Esophagus muscularis mucosa (tissue), 4 donors: ENCODE data around the gene DCAF11. TPM values are rescaled to one million over a fixed set of nuclear protein-coding genes. Genes with fewer than 3 reads are reported as not detected.

Source experiments
- DNase-seq: peaks from one replicate; pipeline ENCODE4 v3.0.0-alpha.2; 2017; ENCODE audit errors: extremely low spot score
- H3K27ac ChIP-seq, 4 donors: fragments of 200-600 bp; sonication (generic); replicated peaks in 1 of 4; 1 replicate in 3 of 4; 2 replicates in 1 of 4; pipeline ENCODE4 v1.5.1; 2016 to 2019; ENCODE audit warnings: mild to moderate bottlenecking in 1 of 4
- H3K27me3 ChIP-seq, 4 donors: fragments of 200-600 bp; sonication (generic); one replicate each; pipeline versions ENCODE4 v1.5.1 to v1.6.0; 2016 to 2019
- H3K36me3 ChIP-seq, 4 donors: fragments of 200-600 bp; sonication (generic); one replicate each; pipeline ENCODE4 v1.5.1; 2016 to 2019
- H3K4me1 ChIP-seq, 4 donors: fragments of 200-600 bp; sonication (generic); one replicate each; pipeline ENCODE4 v1.5.1; 2016 to 2019
- H3K4me3 ChIP-seq, 4 donors: fragments of 200-600 bp; sonication (generic); 1 replicate in 2 of 4; 2 replicates in 2 of 4; pipeline ENCODE4 v1.5.1; 2016 to 2019; ENCODE audit warnings: mild to moderate bottlenecking in 4 of 4, moderate library complexity in 1 of 4
- H3K9me3 ChIP-seq, 4 donors: fragments of 200-600 bp; sonication (generic); 1 replicate in 3 of 4; 2 replicates in 1 of 4; pipeline ENCODE4 v1.5.1; 2016 to 2019
- EP300 ChIP-seq: sonication (generic); formaldehyde crosslinking; IDR thresholded peaks from one replicate; pipeline ENCODE4 v1.6.1; 2017; ENCODE audit warnings: antibody characterized with exemption
- POLR2A ChIP-seq: fragments of 450-650 bp; IDR thresholded peaks from one replicate; pipeline ENCODE4 v1.6.1; 2017; ENCODE audit warnings: antibody characterized with exemption, moderate library complexity, mild to moderate bottlenecking, low read depth
- POLR2AphosphoS5 ChIP-seq, 2 donors: sonication (generic); formaldehyde crosslinking; IDR thresholded peaks; one replicate each; pipeline ENCODE4 v1.6.1; 2017; ENCODE audit warnings: antibody characterized with exemption in 2 of 2
- WGBS: methylation state at CpG from one replicate; pipeline ENCODE4 v1.1.5; 2018; 5-methylcytosine and 5-hydroxymethylcytosine counted together
- intact Hi-C: fragments of 100-400 bp; cut with DNase I; formaldehyde crosslinking; loops from one replicate; pipeline ENCODE4 v1.15.1; 2023
- small RNA-seq, 3 donors: library from RNA; depleted of rRNA; stranded (forward); fragments of <200 nt; gene quantifications; one replicate each; pipeline ENCODE3, GENCODE V24; 2016
- total RNA-seq, 4 donors: library from RNA; depleted of rRNA; stranded (reverse); fragments of >200 nt; gene quantifications; one replicate each; pipeline versions ENCODE4 v1.1.0 to v1.2.1, GENCODE V29; 2016
- TF ChIP-seq, protein P1 (sequence below), 3 experiments: fragments of 200-600 bp in 2 of 3; fragments of 450-650 bp in 1 of 3; sonication (generic) in 2 of 3; IDR thresholded peaks; one replicate each; pipeline ENCODE4 v1.5.1; 2017 to 2019; ENCODE audit warnings: antibody characterized with exemption in 3 of 3, mild to moderate bottlenecking in 2 of 3, moderate library complexity in 1 of 3

DCAF11 gene
- total RNA-seq, 4 donors from 2014 or later, result 56.0 to 74.9 (median 66.8) TPM

DNA sequence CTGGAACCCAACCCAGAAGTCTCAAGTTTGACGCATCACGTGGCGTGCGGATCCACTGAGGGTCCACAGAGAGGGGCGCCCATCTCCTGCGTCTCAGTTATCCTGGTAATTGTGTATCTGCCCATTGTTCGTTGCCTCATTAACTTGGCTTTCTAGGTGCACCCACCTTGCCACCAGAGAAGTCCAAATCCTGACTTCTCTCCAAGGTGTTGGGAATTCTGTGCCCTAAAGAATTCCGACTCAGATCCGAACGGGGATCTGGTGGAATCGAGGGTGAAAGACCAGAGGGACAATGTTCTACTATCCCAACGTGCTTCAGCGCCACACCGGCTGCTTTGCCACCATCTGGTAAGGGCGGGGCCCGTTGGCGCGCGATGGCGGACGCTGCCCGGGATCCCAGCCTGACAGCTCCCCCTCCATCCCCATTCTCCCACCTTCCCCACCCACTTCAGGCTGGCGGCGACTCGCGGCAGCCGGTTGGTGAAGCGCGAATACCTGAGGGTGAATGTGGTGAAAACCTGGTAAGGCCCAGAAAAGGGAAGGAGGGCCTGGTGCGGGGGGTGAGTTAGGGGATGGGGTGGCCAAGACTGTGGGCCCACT, 57.8 kb downstream of the DCAF11 start:
- no peak for TF ChIP-seq POLR2AphosphoS5 (IDR thresholded peaks at IDR 0.05)
- TF ChIP-seq, protein P1, sequence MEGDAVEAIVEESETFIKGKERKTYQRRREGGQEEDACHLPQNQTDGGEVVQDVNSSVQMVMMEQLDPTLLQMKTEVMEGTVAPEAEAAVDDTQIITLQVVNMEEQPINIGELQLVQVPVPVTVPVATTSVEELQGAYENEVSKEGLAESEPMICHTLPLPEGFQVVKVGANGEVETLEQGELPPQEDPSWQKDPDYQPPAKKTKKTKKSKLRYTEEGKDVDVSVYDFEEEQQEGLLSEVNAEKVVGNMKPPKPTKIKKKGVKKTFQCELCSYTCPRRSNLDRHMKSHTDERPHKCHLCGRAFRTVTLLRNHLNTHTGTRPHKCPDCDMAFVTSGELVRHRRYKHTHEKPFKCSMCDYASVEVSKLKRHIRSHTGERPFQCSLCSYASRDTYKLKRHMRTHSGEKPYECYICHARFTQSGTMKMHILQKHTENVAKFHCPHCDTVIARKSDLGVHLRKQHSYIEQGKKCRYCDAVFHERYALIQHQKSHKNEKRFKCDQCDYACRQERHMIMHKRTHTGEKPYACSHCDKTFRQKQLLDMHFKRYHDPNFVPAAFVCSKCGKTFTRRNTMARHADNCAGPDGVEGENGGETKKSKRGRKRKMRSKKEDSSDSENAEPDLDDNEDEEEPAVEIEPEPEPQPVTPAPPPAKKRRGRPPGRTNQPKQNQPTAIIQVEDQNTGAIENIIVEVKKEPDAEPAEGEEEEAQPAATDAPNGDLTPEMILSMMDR (IDR thresholded peaks at IDR 0.05), result no peak
- no peak for TF ChIP-seq EP300
- TF ChIP-seq POLR2A, result no peak
- Histone ChIP-seq H3K9me3 (no peaks in the 10 kb centered on the region), H3K36me3 (peaks cover 7 to 45% (median 36%) of the 10 kb centered on the region in 4 donors), H3K27me3 (no peaks in the 10 kb centered on the region), H3K4me3 (peak overlapping the region; percentile 49 to 58 (median 52)), H3K4me1 (peaks cover 7 to 22% (median 20%) of the 10 kb centered on the region in 4 donors), H3K27ac (peak overlapping the region; percentile 40 to 75 (median 59))
- WGBS, result 41% methylated on average over 21 of the region's 30 CpGs
- intact Hi-C loops, result no loop called here
- no peak for DNase-seq

DNA sequence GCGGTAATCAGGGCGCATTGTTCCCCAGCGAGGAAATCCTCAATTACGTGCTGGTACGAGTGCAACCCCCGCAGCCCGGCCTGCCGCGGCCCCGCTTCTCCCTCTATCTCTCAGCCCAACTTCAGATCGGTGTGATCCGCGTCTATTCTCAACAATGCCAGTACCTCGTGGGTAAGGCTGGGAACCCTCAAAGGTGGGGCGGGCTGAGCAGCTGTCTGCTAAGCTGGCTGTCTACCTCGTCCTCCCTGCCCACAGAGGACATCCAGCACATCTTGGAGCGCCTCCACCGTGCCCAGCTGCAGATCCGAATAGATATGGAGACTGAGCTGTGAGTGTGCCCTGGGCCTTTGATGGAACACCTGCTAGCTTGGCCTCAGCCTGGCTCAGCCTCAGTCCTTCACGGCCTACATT, 58.3 kb downstream of the DCAF11 start:
- Histone ChIP-seq H3K27me3 (no peaks in the 10 kb centered on the region), H3K4me3 (peak overlapping the region in 2 of 4 donors; percentile 49 to 58), H3K9me3 (no peaks in the 10 kb centered on the region), H3K4me1 (peaks cover 7 to 22% (median 20%) of the 10 kb centered on the region in 4 donors), H3K36me3 (peaks cover 8 to 45% (median 37%) of the 10 kb centered on the region in 4 donors), H3K27ac (peak overlapping the region in 2 of 4 donors; percentile 23 to 75)
- WGBS, result 71% methylated on average over 20 of the region's 20 CpGs
- TF ChIP-seq POLR2AphosphoS5 (IDR thresholded peaks at IDR 0.05) (no peak), POLR2A (no peak), EP300 (no peak)
- TF ChIP-seq, protein P1 (IDR thresholded peaks at IDR 0.05), result no peak
- DNase-seq, result no peak
- intact Hi-C loops, result no loop called here

Small RNAs within 50 kb of the gene (small RNA-seq; reads per million reads assigned to genes)
- gene IRF9 (0 reads per million in 3 donors), gene RNA5SP383 (0.56 to 0.83 (median 0.68) reads per million in 3 donors)

Other genes with a start within 250 kb of the DCAF11 start
- 10 to 100 TPM; 37.1 to 54.4 (median 46.3) TPM for gene DHRS4, start 161.0 kb upstream of the DCAF11 start, total RNA-seq
- gene DHRS4L2, start 125.8 kb upstream of the DCAF11 start, total RNA-seq, result 10 to 100 TPM in 3 of 4 donors, 1 to 10 TPM in 1; 9.4 to 23.9 (median 21.1) TPM
- gene CARMIL3, start 62.8 kb upstream of the DCAF11 start, total RNA-seq, result under 1 TPM in 2 of 4 donors, not detected in 2; 0.17 to 0.29 TPM
- under 1 TPM in 3 of 4 donors, not detected in 1; 0.26 to 0.34 (median 0.33) TPM for gene CPNE6, start 43.2 kb upstream of the DCAF11 start, total RNA-seq
- gene PCK2, start 20.5 kb upstream of the DCAF11 start, total RNA-seq, result 10 to 100 TPM in 3 of 4 donors, 1 to 10 TPM in 1; 9.1 to 20.7 (median 12.5) TPM
- gene NRL, start 172 bp downstream of the DCAF11 start, total RNA-seq, result 1 to 10 TPM; 1.8 to 3.3 (median 3.0) TPM
- gene FITM1, start 15.9 kb downstream of the DCAF11 start, total RNA-seq, result under 1 TPM in 3 of 4 donors, not detected in 1; 0.34 to 0.83 (median 0.52) TPM
- gene PSME1, start 21.4 kb downstream of the DCAF11 start, total RNA-seq, result 100 to 1,000 TPM; 129 to 158 (median 143) TPM
- gene EMC9, start 26.8 kb downstream of the DCAF11 start, total RNA-seq, result 10 to 100 TPM in 3 of 4 donors, 1 to 10 TPM in 1; 8.8 to 14.4 (median 12.2) TPM
- 10 to 100 TPM; 32.8 to 64.3 (median 42.6) TPM for gene PSME2, start 31.8 kb downstream of the DCAF11 start, total RNA-seq
- gene RNF31, start 32.7 kb downstream of the DCAF11 start, total RNA-seq, result 10 to 100 TPM; 21.7 to 33.3 (median 26.8) TPM
- 10 to 100 TPM; 39.5 to 78.3 (median 63.2) TPM for gene IRF9, start 46.5 kb downstream of the DCAF11 start, total RNA-seq
- gene REC8, start 57.3 kb downstream of the DCAF11 start, total RNA-seq, result 1 to 10 TPM; 4.6 to 5.9 (median 5.0) TPM
- 10 to 100 TPM; 12.9 to 41.6 (median 25.2) TPM for gene IPO4, start 74.0 kb downstream of the DCAF11 start, total RNA-seq
- gene TM9SF1, start 80.7 kb downstream of the DCAF11 start, total RNA-seq, result 10 to 100 TPM; 27.0 to 44.6 (median 43.8) TPM
- under 1 TPM in 2 of 4 donors, not detected in 2; 0.57 to 0.58 TPM for gene TSSK4, start 90.9 kb downstream of the DCAF11 start, total RNA-seq
- gene CHMP4A, start 98.7 kb downstream of the DCAF11 start, total RNA-seq, result 100 to 1,000 TPM in 2 of 4 donors, 10 to 100 TPM in 2; 75.4 to 135 (median 94.9) TPM
- 10 to 100 TPM; 11.1 to 17.5 (median 14.4) TPM for gene MDP1, start 101.3 kb downstream of the DCAF11 start, total RNA-seq
- 100 to 1,000 TPM; 117 to 152 (median 131) TPM for gene NEDD8, start 117.6 kb downstream of the DCAF11 start, total RNA-seq
- gene GMPR2, start 118.2 kb downstream of the DCAF11 start, total RNA-seq, result 10 to 100 TPM; 43.1 to 53.4 (median 50.5) TPM
- 10 to 100 TPM; 49.4 to 89.0 (median 81.0) TPM for gene TINF2, start 127.8 kb downstream of the DCAF11 start, total RNA-seq
- gene TGM1, start 148.4 kb downstream of the DCAF11 start, total RNA-seq, result 1 to 10 TPM in 2 of 4 donors, under 1 TPM in 2; 0.52 to 3.3 (median 1.6) TPM
- gene RABGGTA, start 156.8 kb downstream of the DCAF11 start, total RNA-seq, result 10 to 100 TPM; 14.6 to 27.8 (median 20.3) TPM
- 10 to 100 TPM; 13.9 to 22.4 (median 19.2) TPM for gene DHRS1, start 185.0 kb downstream of the DCAF11 start, total RNA-seq
- 10 to 100 TPM; 16.6 to 29.2 (median 21.6) TPM for gene NOP9, start 185.1 kb downstream of the DCAF11 start, total RNA-seq
- 10 to 100 TPM in 1 of 4 donors, 1 to 10 TPM in 3; 6.6 to 12.5 (median 8.1) TPM for gene CIDEB, start 193.2 kb downstream of the DCAF11 start, total RNA-seq
- gene LTB4R2, start 195.4 kb downstream of the DCAF11 start, total RNA-seq, result 1 to 10 TPM; 1.7 to 3.7 (median 2.4) TPM
- gene LTB4R, start 196.7 kb downstream of the DCAF11 start, total RNA-seq, result 1 to 10 TPM in 3 of 4 donors, under 1 TPM in 1; 0.42 to 6.0 (median 2.9) TPM
- 10 to 100 TPM; 21.5 to 36.9 (median 27.9) TPM for gene ADCY4, start 220.3 kb downstream of the DCAF11 start, total RNA-seq
- gene RIPK3, start 225.2 kb downstream of the DCAF11 start, total RNA-seq, result 1 to 10 TPM; 3.8 to 6.4 (median 6.1) TPM